ENCODE measurements around the gene ISX. TPM values are rescaled to one million over a fixed set of nuclear protein-coding genes. Genes with fewer than 3 reads are reported as not detected.

The ISX gene
- total RNA-seq, 1 experiment from 2014 or later: not detected

DNA sequence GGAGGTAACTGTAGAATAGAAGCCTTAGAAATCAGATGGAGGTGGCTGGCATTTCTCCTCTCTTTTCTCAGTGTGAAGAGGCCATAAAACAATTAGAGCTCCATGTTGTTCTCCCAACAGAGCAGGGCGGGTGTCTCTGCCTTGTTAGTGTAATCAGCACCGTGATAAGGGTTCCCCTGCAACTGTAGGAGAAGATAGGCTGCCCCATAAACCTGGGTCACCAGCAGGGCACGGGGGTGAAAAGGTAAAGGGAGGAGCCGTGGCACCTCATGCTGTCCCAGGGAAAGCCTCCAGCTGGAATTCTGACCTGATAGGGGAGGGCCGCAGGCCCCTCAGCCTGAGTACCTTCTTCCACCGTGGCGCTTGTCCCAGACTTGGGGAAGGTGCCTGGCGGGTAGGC is 68.7 kb downstream of the ISX start:
- no peak for ATAC-seq
- H3K27me3 ChIP-seq (ENCODE audit: control insufficient read depth, insufficient read depth, low read length): no peaks in the 10 kb centered on the region
- H3K27ac ChIP-seq (ENCODE audit: low read length): no peak overlapping the region
- CTCF ChIA-PET: no interaction called here
- intact Hi-C loops (cut with micrococcal nuclease; ENCODE audit: unreplicated experiment): no loop called here
- H3K4me3 ChIP-seq (ENCODE audit: low read depth in 2 of 2, low read length in 2 of 2): no peak overlapping the region
- H3K9me3 ChIP-seq (ENCODE audit: control insufficient read depth, insufficient read depth, low read depth, low read length): no peaks in the 10 kb centered on the region
- H3K4me1 ChIP-seq (ENCODE audit: control insufficient read depth, insufficient read depth, low read length): no peaks in the 10 kb centered on the region
- no TSS peak for BruUV-seq (replicated peaks)
- DNase-seq (ENCODE audit: low read depth, low spot score): no peak
- in situ Hi-C loops (cut with HindIII; ENCODE audit: low pct_unique_long_range_greater_than_20kb, low sequenced_read_pairs): no loop called here
- POLR2A ChIA-PET: no interaction called here
- TF ChIP-seq, protein P1, sequence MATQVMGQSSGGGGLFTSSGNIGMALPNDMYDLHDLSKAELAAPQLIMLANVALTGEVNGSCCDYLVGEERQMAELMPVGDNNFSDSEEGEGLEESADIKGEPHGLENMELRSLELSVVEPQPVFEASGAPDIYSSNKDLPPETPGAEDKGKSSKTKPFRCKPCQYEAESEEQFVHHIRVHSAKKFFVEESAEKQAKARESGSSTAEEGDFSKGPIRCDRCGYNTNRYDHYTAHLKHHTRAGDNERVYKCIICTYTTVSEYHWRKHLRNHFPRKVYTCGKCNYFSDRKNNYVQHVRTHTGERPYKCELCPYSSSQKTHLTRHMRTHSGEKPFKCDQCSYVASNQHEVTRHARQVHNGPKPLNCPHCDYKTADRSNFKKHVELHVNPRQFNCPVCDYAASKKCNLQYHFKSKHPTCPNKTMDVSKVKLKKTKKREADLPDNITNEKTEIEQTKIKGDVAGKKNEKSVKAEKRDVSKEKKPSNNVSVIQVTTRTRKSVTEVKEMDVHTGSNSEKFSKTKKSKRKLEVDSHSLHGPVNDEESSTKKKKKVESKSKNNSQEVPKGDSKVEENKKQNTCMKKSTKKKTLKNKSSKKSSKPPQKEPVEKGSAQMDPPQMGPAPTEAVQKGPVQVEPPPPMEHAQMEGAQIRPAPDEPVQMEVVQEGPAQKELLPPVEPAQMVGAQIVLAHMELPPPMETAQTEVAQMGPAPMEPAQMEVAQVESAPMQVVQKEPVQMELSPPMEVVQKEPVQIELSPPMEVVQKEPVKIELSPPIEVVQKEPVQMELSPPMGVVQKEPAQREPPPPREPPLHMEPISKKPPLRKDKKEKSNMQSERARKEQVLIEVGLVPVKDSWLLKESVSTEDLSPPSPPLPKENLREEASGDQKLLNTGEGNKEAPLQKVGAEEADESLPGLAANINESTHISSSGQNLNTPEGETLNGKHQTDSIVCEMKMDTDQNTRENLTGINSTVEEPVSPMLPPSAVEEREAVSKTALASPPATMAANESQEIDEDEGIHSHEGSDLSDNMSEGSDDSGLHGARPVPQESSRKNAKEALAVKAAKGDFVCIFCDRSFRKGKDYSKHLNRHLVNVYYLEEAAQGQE (IDR thresholded peaks at IDR 0.05; ENCODE audit: insufficient read depth in 1 of 2, low read depth in 2 of 2, low read length in 1 of 2): no peak
- TF ChIP-seq SIN3A (IDR thresholded peaks at IDR 0.05; ENCODE audit: borderline replicate concordance, insufficient read depth, low read depth, low read length) (no peak), TCF7L2 (IDR thresholded peaks at IDR 0.05; ENCODE audit: low read depth, low read length) (no peak), POLR2AphosphoS5 (IDR thresholded peaks at IDR 0.05; ENCODE audit: low read depth, low read length) (no peak)
- TF ChIP-seq, protein P2, sequence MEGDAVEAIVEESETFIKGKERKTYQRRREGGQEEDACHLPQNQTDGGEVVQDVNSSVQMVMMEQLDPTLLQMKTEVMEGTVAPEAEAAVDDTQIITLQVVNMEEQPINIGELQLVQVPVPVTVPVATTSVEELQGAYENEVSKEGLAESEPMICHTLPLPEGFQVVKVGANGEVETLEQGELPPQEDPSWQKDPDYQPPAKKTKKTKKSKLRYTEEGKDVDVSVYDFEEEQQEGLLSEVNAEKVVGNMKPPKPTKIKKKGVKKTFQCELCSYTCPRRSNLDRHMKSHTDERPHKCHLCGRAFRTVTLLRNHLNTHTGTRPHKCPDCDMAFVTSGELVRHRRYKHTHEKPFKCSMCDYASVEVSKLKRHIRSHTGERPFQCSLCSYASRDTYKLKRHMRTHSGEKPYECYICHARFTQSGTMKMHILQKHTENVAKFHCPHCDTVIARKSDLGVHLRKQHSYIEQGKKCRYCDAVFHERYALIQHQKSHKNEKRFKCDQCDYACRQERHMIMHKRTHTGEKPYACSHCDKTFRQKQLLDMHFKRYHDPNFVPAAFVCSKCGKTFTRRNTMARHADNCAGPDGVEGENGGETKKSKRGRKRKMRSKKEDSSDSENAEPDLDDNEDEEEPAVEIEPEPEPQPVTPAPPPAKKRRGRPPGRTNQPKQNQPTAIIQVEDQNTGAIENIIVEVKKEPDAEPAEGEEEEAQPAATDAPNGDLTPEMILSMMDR (IDR thresholded peaks at IDR 0.05): no peak
- H3K36me3 ChIP-seq (ENCODE audit: control insufficient read depth, insufficient read depth, low read length): no peaks in the 10 kb centered on the region

DNA sequence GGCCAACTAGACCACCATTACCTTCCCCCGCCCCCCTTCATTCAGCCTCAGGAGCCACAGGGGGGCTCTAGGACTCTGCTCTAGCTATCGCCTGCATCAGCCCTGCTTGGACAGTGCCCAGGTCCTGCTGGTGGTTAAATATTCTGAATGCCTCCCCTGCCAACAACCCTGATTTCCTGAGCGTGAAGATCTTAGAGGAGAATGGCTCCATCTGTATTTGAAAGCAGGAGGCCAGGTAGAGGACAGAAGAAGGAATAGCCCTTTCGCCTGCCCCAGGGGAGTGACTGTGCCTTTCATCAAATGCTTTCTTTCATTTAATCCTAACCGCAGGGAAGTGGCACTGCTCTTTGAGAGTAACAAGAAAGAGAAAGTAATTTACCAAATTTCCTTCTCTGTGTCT is 69.2 kb downstream of the ISX start:
- ChIA-PET CTCF (no interaction called here), POLR2A (no interaction called here)
- ATAC-seq: no peak
- no peak for DNase-seq (ENCODE audit: low read depth, low spot score)
- H3K27ac ChIP-seq (ENCODE audit: low read length): no peak overlapping the region
- H3K4me1 ChIP-seq (ENCODE audit: control insufficient read depth, insufficient read depth, low read length): no peaks in the 10 kb centered on the region
- no peak overlapping the region for H3K4me3 ChIP-seq (ENCODE audit: low read depth in 2 of 2, low read length in 2 of 2)
- no peaks in the 10 kb centered on the region for H3K9me3 ChIP-seq (ENCODE audit: control insufficient read depth, insufficient read depth, low read depth, low read length)
- in situ Hi-C loops (cut with HindIII; ENCODE audit: low pct_unique_long_range_greater_than_20kb, low sequenced_read_pairs): no loop called here
- intact Hi-C loops (cut with micrococcal nuclease; ENCODE audit: unreplicated experiment): no loop called here
- no TSS peak for BruUV-seq (replicated peaks)
- H3K27me3 ChIP-seq (ENCODE audit: control insufficient read depth, insufficient read depth, low read length): no peaks in the 10 kb centered on the region
- TF ChIP-seq, protein P2 (IDR thresholded peaks at IDR 0.05): no peak
- TF ChIP-seq SIN3A (IDR thresholded peaks at IDR 0.05; ENCODE audit: borderline replicate concordance, insufficient read depth, low read depth, low read length): no peak
- no peaks in the 10 kb centered on the region for H3K36me3 ChIP-seq (ENCODE audit: control insufficient read depth, insufficient read depth, low read length)

Other genes with a start within 250 kb of the ISX start
- 23.7 TPM for gene HMGXB4, start 191.3 kb downstream of the ISX start, total RNA-seq (2021; ENCODE audit: unreplicated experiment)
- gene TOM1, start 233.7 kb downstream of the ISX start, total RNA-seq (2021; ENCODE audit: unreplicated experiment): 32.7 TPM